Stomach (tissue), 9 donors: ENCODE results near the gene COLQ. TPM values are rescaled to one million over a fixed set of nuclear protein-coding genes. Genes with fewer than 3 reads are reported as not detected.
A peak's percentile ranks its signal among the peaks of the same experiment; 100 is the strongest.

ENCODE experiments used
- DNase-seq, 2 donors: peaks; one replicate each; pipeline versions ENCODE4 v3.0.0 to v3.0.0-alpha.2; 2013 to 2019
- H3K27ac ChIP-seq, 5 donors: fragments of 200-600 bp in 4 of 5; sonication (generic) in 4 of 5; one replicate each; pipeline ENCODE4 v1.5.1; 2013 to 2019; ENCODE audit warnings: mild to moderate bottlenecking in 1 of 5, moderate library complexity in 1 of 5
- H3K27me3 ChIP-seq, 3 donors: fragments of 200-600 bp; sonication (generic); one replicate each; pipeline ENCODE4 v1.5.1; 2017 to 2019; ENCODE audit warnings: mixed run types in 1 of 3
- H3K36me3 ChIP-seq, 4 donors: fragments of 200-600 bp; sonication (generic); 1 replicate in 3 of 4; 2 replicates in 1 of 4; pipeline ENCODE4 v1.5.1; 2016 to 2019
- H3K4me1 ChIP-seq, 4 donors: fragments of 200-600 bp; sonication (generic); one replicate each; pipeline ENCODE4 v1.5.1; 2016 to 2019
- H3K4me3 ChIP-seq, 4 donors: fragments of 200-600 bp; sonication (generic) in 3 of 4; one replicate each; pipeline ENCODE4 v1.5.1; 2016 to 2019; ENCODE audit warnings: mild to moderate bottlenecking in 1 of 4
- H3K9me3 ChIP-seq, 4 donors: fragments of 200-600 bp; sonication (generic); one replicate each; pipeline ENCODE4 v1.5.1; 2016 to 2019
- CTCF ChIP-seq, 7 experiments: fragments of 450-650 bp in 4 of 7; fragments of 200-600 bp in 3 of 7; sonication (generic) in 3 of 7; IDR thresholded peaks; one replicate each; pipeline ENCODE4 v1.5.1; 2016 to 2019; ENCODE audit warnings: antibody characterized with exemption in 7 of 7, control low read depth in 2 of 7, mild to moderate bottlenecking in 1 of 7
- EP300 ChIP-seq: sonication (generic); formaldehyde crosslinking; IDR thresholded peaks from one replicate; pipeline ENCODE4 v1.6.1; 2017; ENCODE audit warnings: antibody characterized with exemption
- POLR2A ChIP-seq, 4 donors: fragments of 450-650 bp; IDR thresholded peaks; one replicate each; pipeline ENCODE4 v1.6.1; 2016; ENCODE audit warnings: antibody characterized with exemption in 4 of 4, control low read depth in 2 of 4, mild to moderate bottlenecking in 1 of 4, moderate library complexity in 1 of 4
- POLR2AphosphoS5 ChIP-seq, 3 donors: sonication (generic); formaldehyde crosslinking; IDR thresholded peaks; one replicate each; pipeline ENCODE4 v1.6.1; 2016; ENCODE audit warnings: antibody characterized with exemption in 3 of 3
- WGBS, 5 donors: extraction: QIAGEN DNeasy Blood & Tissue Kit in 3 of 5; methylation state at CpG; one replicate each; pipeline versions ENCODE4 v1.1.5 to v1.1.7; 2013 to 2018; 5-methylcytosine and 5-hydroxymethylcytosine counted together
- intact Hi-C: fragments of 100-400 bp; cut with DNase I; formaldehyde crosslinking; loops from one replicate; pipeline ENCODE4 v1.15.1; 2023; ENCODE audit warnings: low total_unique reads
- polyA plus RNA-seq, 3 donors: library from polyadenylated mRNA; stranded (reverse); fragments of 200-250 nt; gene quantifications; one replicate each; pipeline ENCODE4 v1.2.3, GENCODE V29; 2013
- total RNA-seq, 5 donors: library from RNA; depleted of rRNA; stranded (reverse); fragments of >200 nt; gene quantifications; one replicate each; pipeline versions ENCODE4 v1.1.0 to v1.2.3, GENCODE V29; 2014 to 2016
- donor health status: healthy with polysubstance abuse.
- donor health status: Bipolar disorder and iron deficiency.
- donor health status: healthy.

The COLQ gene
- total and polyA plus RNA-seq, 8 donors, result 0.29 to 5.3 (median 1.2) TPM; not detected in 1

DNA sequence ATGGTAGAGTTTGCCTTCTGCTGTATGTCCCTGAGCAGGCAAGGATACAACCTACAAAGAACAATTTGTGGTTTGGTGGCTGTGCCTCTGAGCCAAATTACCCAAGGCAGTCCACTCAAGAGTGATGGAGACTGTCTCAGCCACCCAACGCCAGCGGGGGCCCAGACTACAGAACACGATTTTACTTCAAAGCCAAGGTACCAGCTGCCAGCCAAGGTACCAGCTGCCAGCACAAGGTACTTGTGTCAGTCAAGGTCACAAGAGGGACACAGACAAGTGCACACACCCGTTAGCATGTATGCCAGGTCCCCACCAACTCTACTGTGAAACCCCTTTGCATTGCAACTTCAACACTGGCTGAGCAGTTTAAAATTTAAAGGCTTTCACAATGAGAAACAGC is 23.5 kb downstream of the COLQ start:
- Histone ChIP-seq H3K9me3 (no peaks in the 10 kb centered on the region), H3K27ac (no peak overlapping the region), H3K4me1 (peaks cover 0 to 7% (median 0%) of the 10 kb centered on the region in 4 donors), H3K27me3 (no peaks in the 10 kb centered on the region), H3K36me3 (no peaks in the 10 kb centered on the region), H3K4me3 (no peak overlapping the region)
- no peak for DNase-seq
- WGBS, 5 donors, result 75 to 91% (median 83%) methylated on average over 4 of the region's 4 CpGs
- no peak for TF ChIP-seq EP300
- no peak for TF ChIP-seq POLR2A (IDR thresholded peaks at IDR 0.05)
- TF ChIP-seq CTCF (IDR thresholded peaks at IDR 0.05), result no peak
- TF ChIP-seq POLR2AphosphoS5 (IDR thresholded peaks at IDR 0.05), result no peak
- intact Hi-C loops, result no loop called here

DNA sequence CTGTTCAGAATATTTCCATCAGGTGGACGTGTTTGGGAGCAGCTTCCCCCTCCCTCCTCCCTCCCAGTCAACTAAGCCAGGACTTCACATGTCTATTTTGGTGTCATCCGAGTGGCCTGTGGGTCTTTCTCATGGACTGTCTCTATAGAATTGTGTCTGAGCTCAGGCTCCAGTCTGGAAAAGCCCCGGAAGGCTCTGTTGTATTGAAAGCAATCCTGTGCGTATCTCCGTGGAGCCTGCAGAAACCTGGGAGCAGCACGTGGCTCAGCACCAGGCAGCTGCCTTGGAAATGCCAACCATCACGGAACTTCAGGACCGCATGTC is 25.2 kb downstream of the COLQ start:
- 67 to 80% (median 72%) methylated on average over 7 to 8 of the region's 8 CpGs for WGBS, 5 donors
- intact Hi-C loops, result no loop called here
- DNase-seq, result no peak
- no peaks in the 10 kb centered on the region for H3K9me3 ChIP-seq
- no peaks in the 10 kb centered on the region for H3K27me3 ChIP-seq
- H3K4me1 ChIP-seq, result peaks cover 0 to 7% (median 0%) of the 10 kb centered on the region in 4 donors
- peak overlapping the region in 1 of 5 donors; percentile 4 for H3K27ac ChIP-seq
- H3K4me3 ChIP-seq, result no peak overlapping the region
- H3K36me3 ChIP-seq, result no peaks in the 10 kb centered on the region
- no peak for TF ChIP-seq EP300
- no peak for TF ChIP-seq CTCF (IDR thresholded peaks at IDR 0.05)
- TF ChIP-seq POLR2A (IDR thresholded peaks at IDR 0.05), result no peak
- TF ChIP-seq POLR2AphosphoS5 (IDR thresholded peaks at IDR 0.05), result no peak

- H3K4me1 ChIP-seq, result peaks cover 0 to 7% (median 0%) of the 10 kb centered on the region in 4 donors
- no peaks in the 10 kb centered on the region for H3K9me3 ChIP-seq
- no peak for DNase-seq
- TF ChIP-seq CTCF (IDR thresholded peaks at IDR 0.05) (no peak), POLR2A (IDR thresholded peaks at IDR 0.05) (no peak), POLR2AphosphoS5 (IDR thresholded peaks at IDR 0.05) (no peak), EP300 (no peak)
- 77 to 84% (median 79%) methylated on average over 9 of the region's 9 CpGs for WGBS, 5 donors
- intact Hi-C loops, result no loop called here
- H3K36me3 ChIP-seq, result no peaks in the 10 kb centered on the region
- H3K4me3 ChIP-seq, result no peak overlapping the region
- H3K27me3 ChIP-seq, result no peaks in the 10 kb centered on the region
- H3K27ac ChIP-seq, result peak overlapping the region in 1 of 5 donors; percentile 4
These were observed 25.8 kb downstream of the COLQ start for GRCh38 chr3:15495461-15496340.

- Histone ChIP-seq H3K36me3 (no peaks in the 10 kb centered on the region), H3K27ac (no peak overlapping the region), H3K27me3 (no peaks in the 10 kb centered on the region), H3K4me3 (no peak overlapping the region), H3K9me3 (no peaks in the 10 kb centered on the region), H3K4me1 (peaks cover 0 to 7% (median 0%) of the 10 kb centered on the region in 4 donors)
- DNase-seq, result no peak
- intact Hi-C loops, result no loop called here
- WGBS, 5 donors, result 93 to 98% (median 95%) methylated on average over 5 of the region's 5 CpGs
- TF ChIP-seq POLR2A (IDR thresholded peaks at IDR 0.05) (no peak), EP300 (no peak), CTCF (IDR thresholded peaks at IDR 0.05) (no peak), POLR2AphosphoS5 (IDR thresholded peaks at IDR 0.05) (no peak)
These were observed 28.1 kb downstream of the COLQ start for GRCh38 chr3:15493436-15493835.
